ENCODE data around the gene OR14C36.

DNA sequence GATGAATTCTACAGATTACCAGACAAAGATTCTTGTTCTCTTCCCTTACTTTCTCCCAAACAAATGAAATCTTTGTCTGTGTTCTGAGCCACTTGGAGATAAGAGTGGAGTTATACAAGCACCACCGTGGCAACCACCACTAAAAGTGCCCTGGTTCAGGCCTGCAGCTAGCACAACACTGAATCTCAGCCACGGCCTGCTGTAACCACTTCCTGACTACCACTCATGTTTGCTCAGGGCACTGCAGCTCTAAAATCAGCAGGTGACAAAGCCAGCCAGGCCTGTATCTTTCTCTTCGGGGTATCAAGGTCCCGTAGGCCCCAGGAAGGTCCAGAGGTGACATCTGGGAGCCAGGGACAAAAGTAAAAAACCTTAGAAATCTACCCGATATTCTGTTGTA, 23.8 kb downstream of the OR14C36 start:
- TF ChIP-seq NFE2L2 (IDR thresholded peaks at IDR 0.05; ENCODE audit: low read length) (no peak), KLF9 (CRISPR knock-in tag; IDR thresholded peaks at IDR 0.05; ENCODE audit: low read depth) (no peak), TCF7L2 (IDR thresholded peaks at IDR 0.05; ENCODE audit: low read depth, low read length) (no peak)
